ENCODE measurements around the gene FREM2.

GRCh38 chr13:38899571-38899970 lies 212.7 kb downstream of the FREM2 start:
- TF ChIP-seq CTCF (IDR thresholded peaks at IDR 0.05; ENCODE audit: low read depth, low read length) (no peak), MAX (IDR thresholded peaks at IDR 0.05; ENCODE audit: low read depth, low read length) (no peak), POLR2A (IDR thresholded peaks at IDR 0.05; ENCODE audit: extremely low read depth, insufficient read length) (no peak), MYC (IDR thresholded peaks at IDR 0.05; ENCODE audit: low read depth, low read length) (no peak)

Data from NB4 (cell line).